OCI-LY1 (cell line): ENCODE data around the gene FHL2.

Experiments used
- H2AFZ ChIP-seq: fragments of 200-600 bp; sonication (generic), shearing (Covaris generic); 2 replicates; pipeline ENCODE4 v1.6.0; 2014; ENCODE audit warnings: antibody characterized with exemption, mild to moderate bottlenecking, low read length
- H3F3A ChIP-seq: fragments of 200-600 bp; sonication (generic), shearing (Covaris generic); 2 replicates; pipeline ENCODE4 v1.6.0; 2014; ENCODE audit warnings: mild to moderate bottlenecking, antibody characterized with exemption, low read length, moderate library complexity; ENCODE audit not compliant: insufficient read depth
- H3K27ac ChIP-seq: fragments of 200-600 bp; sonication (generic); 2 replicates; pipeline ENCODE4 v1.5.1; 2014; ENCODE audit warnings: low read length, mixed run types, mild to moderate bottlenecking, low read depth; ENCODE audit not compliant: poor library complexity, severe bottlenecking
- H3K27me3 ChIP-seq: fragments of 200-600 bp; sonication (generic); 2 replicates; pipeline ENCODE4 v1.6.0; 2014; ENCODE audit warnings: antibody characterized with exemption, mild to moderate bottlenecking, low read length, moderate library complexity; ENCODE audit not compliant: insufficient read depth
- H3K36me3 ChIP-seq: fragments of 200-600 bp; sonication (generic); 2 replicates; pipeline ENCODE4 v1.6.1; 2014; ENCODE audit warnings: mild to moderate bottlenecking, antibody characterized with exemption, low read length, moderate library complexity, mixed read lengths; ENCODE audit not compliant: insufficient read depth
- H3K4me1 ChIP-seq: fragments of 200-600 bp; sonication (generic); 2 replicates; pipeline ENCODE4 v1.5.1; 2014; ENCODE audit warnings: mild to moderate bottlenecking, low read length, moderate library complexity; ENCODE audit not compliant: insufficient read depth, severe bottlenecking
- H3K4me2 ChIP-seq: fragments of 200-600 bp; sonication (generic), shearing (Covaris generic); 2 replicates; pipeline ENCODE4 v1.6.1; 2014; ENCODE audit warnings: low read length
- H3K4me3 ChIP-seq: fragments of 200-600 bp; sonication (generic); 2 replicates; pipeline ENCODE4 v1.5.1; 2014; ENCODE audit warnings: low read length, low read depth, mild to moderate bottlenecking, mixed read lengths; ENCODE audit not compliant: poor library complexity, severe bottlenecking
- H3K79me2 ChIP-seq: fragments of 200-600 bp; shearing (Covaris generic); 2 replicates; pipeline ENCODE4 v1.6.1; 2016; ENCODE audit warnings: mixed run types, low read length, mixed read lengths; ENCODE audit not compliant: insufficient read depth
- H3K9ac ChIP-seq: fragments of 200-600 bp; sonication (generic), shearing (Covaris generic); 2 replicates; pipeline ENCODE4 v1.6.1; 2014; ENCODE audit warnings: mild to moderate bottlenecking, low read length, mixed read lengths
- H3K9me2 ChIP-seq: fragments of 200-600 bp; sonication (generic), shearing (Covaris generic); 2 replicates; pipeline ENCODE4 v1.6.1; 2014; ENCODE audit warnings: low read depth, mild to moderate bottlenecking, low read length, mixed read lengths
- H3K9me3 ChIP-seq: fragments of 200-600 bp; shearing (Covaris generic); 2 replicates; pipeline ENCODE4 v1.6.1; 2014; ENCODE audit warnings: low read length, mixed read lengths
- H4K20me1 ChIP-seq: fragments of 200-600 bp; sonication (generic), shearing (Covaris generic); 2 replicates; pipeline ENCODE4 v1.6.0; 2016; ENCODE audit warnings: mild to moderate bottlenecking, low read length; ENCODE audit not compliant: insufficient read depth
- EZH2 ChIP-seq: fragments of 200-600 bp; sonication (generic), shearing (Covaris generic); IDR thresholded peaks from 2 replicates; pipeline ENCODE4 v1.8.0; 2017; ENCODE audit warnings: borderline replicate concordance, mixed run types, mild to moderate bottlenecking, antibody characterized with exemption, low read length, moderate library complexity, mixed read lengths
- TF ChIP-seq, protein P1 (sequence below): fragments of 200-600 bp; sonication (generic), shearing (Covaris generic); IDR thresholded peaks from 2 replicates; pipeline ENCODE4 v1.5.1; 2017; ENCODE audit warnings: mild to moderate bottlenecking, antibody characterized with exemption, low read length, moderate library complexity, mixed read lengths

Gene FHL2

GRCh38 chr2:105442721-105443120 is 43.9 kb upstream of the FHL2 start:
- Histone ChIP-seq H3K4me3 (no peak overlapping the region), H3F3A (no peaks in the 10 kb centered on the region), H3K79me2 (no peaks in the 10 kb centered on the region), H3K9ac (no peak overlapping the region), H3K9me3 (no peaks in the 10 kb centered on the region), H3K9me2 (no peaks in the 10 kb centered on the region), H3K27me3 (no peaks in the 10 kb centered on the region), H3K36me3 (no peaks in the 10 kb centered on the region), H3K27ac (no peak overlapping the region), H2AFZ (no peak overlapping the region), H3K4me1 (no peaks in the 10 kb centered on the region), H3K4me2 (no peak overlapping the region), H4K20me1 (no peaks in the 10 kb centered on the region)
- TF ChIP-seq, protein P1, sequence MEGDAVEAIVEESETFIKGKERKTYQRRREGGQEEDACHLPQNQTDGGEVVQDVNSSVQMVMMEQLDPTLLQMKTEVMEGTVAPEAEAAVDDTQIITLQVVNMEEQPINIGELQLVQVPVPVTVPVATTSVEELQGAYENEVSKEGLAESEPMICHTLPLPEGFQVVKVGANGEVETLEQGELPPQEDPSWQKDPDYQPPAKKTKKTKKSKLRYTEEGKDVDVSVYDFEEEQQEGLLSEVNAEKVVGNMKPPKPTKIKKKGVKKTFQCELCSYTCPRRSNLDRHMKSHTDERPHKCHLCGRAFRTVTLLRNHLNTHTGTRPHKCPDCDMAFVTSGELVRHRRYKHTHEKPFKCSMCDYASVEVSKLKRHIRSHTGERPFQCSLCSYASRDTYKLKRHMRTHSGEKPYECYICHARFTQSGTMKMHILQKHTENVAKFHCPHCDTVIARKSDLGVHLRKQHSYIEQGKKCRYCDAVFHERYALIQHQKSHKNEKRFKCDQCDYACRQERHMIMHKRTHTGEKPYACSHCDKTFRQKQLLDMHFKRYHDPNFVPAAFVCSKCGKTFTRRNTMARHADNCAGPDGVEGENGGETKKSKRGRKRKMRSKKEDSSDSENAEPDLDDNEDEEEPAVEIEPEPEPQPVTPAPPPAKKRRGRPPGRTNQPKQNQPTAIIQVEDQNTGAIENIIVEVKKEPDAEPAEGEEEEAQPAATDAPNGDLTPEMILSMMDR, result no peak
- TF ChIP-seq EZH2, result no peak

DNA sequence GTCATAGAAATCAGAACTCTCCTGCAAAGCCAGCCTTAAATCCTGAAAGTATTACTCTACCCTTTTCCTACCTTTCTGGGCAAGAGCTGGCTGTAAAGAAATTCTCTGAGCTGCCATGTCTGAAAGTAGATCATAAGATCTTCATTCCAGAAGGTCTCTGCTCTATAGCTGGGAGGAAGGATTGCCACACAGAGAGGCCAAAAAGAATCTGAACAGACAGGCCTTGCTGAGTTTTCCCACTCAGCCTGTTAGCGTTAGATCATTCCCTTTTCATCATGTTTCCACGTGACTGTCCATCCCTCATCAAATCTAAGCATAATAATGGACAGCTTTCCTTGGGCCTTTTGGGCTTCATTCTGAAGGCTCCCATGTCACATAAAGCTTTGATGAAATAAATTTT is 43.2 kb upstream of the FHL2 start:
- Histone ChIP-seq H3K4me2 (no peak overlapping the region), H3K4me3 (no peak overlapping the region), H3K27me3 (no peaks in the 10 kb centered on the region), H3K27ac (no peak overlapping the region), H3K9me2 (no peaks in the 10 kb centered on the region), H3K4me1 (no peaks in the 10 kb centered on the region), H2AFZ (no peak overlapping the region), H3K36me3 (no peaks in the 10 kb centered on the region), H3K79me2 (no peaks in the 10 kb centered on the region), H3F3A (no peaks in the 10 kb centered on the region), H4K20me1 (no peaks in the 10 kb centered on the region), H3K9me3 (no peaks in the 10 kb centered on the region), H3K9ac (no peak overlapping the region)
- TF ChIP-seq EZH2, result no peak
- TF ChIP-seq, protein P1, result no peak

GRCh38 chr2:105439141-105439540 is 40.3 kb upstream of the FHL2 start:
- no peaks in the 10 kb centered on the region for H3K27me3 ChIP-seq
- no peak for TF ChIP-seq EZH2
- TF ChIP-seq, protein P1, result no peak
- no peak overlapping the region for H3K4me3 ChIP-seq
- no peaks in the 10 kb centered on the region for H3K9me3 ChIP-seq
- no peaks in the 10 kb centered on the region for H3K36me3 ChIP-seq
- H3F3A ChIP-seq, result no peaks in the 10 kb centered on the region
- no peak overlapping the region for H2AFZ ChIP-seq
- H3K9me2 ChIP-seq, result no peaks in the 10 kb centered on the region
- H3K27ac ChIP-seq, result no peak overlapping the region
- H4K20me1 ChIP-seq, result no peaks in the 10 kb centered on the region
- no peaks in the 10 kb centered on the region for H3K4me1 ChIP-seq
- no peaks in the 10 kb centered on the region for H3K79me2 ChIP-seq
- no peak overlapping the region for H3K4me2 ChIP-seq
- no peak overlapping the region for H3K9ac ChIP-seq
